Nucleus accumbens (tissue), 56 donors: ENCODE measurements around the gene DGKA.
"Not testable (repeated sequence)": the region's sequence is repeated elsewhere in the genome, so short reads cannot be mapped to it uniquely, and the experiment has no call there.

ENCODE experiments used
- DNase-seq, 56 donors: peaks; one replicate each; lab custom pipeline; 2025; lab: John Stamatoyannopoulos, UW

The DGKA gene

DNA sequence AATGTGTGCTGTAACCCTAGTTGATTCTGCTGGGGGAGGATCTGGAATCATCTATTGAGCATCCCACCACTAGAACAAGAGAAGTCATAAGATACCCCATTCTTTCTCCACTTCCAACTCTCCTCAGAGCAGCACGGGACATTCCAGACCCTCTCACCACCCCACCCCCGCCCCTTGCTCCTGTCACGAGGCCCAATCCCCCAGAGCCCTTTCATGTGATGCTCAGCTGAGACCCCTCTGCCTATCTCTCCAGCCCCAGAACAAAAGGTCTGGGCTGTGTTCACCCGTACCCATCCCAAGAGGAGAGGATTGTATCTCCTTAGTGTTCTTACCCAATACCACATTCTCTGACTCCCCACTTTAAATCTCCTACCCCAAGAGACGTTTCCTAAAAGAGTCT lies 34.3 kb downstream of the DGKA start:
- DNase-seq: no peak

DNA sequence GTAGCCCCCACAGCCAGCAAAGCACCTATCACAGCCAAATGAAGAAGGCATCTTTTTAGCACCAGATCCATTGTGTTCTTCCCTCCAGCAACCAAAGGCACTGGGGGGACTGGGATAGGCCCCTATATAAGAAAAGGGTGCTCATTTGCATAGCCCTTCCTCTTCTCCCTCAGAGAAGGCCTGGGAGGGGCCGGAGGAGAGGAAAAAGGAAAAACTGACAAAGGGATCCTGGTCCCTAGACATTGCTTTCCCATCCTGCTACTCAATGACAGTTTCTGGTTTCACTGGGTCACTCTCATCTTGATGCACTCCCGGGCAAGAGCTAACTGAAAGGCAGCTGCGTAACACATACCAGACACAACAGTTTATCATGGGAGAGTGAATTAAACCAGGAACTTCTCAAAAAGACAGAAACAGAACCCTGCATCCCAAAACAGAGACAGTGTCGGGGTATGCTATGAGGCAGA lies 35.0 kb downstream of the DGKA start, which contains the start of gene PMEL:
Gene PMEL (minus strand): TSS at position 102 of the 467 bp plus-strand sequence. CDS start 31 bp downstream, at position 71.
- DNase-seq: no peak

DNA sequence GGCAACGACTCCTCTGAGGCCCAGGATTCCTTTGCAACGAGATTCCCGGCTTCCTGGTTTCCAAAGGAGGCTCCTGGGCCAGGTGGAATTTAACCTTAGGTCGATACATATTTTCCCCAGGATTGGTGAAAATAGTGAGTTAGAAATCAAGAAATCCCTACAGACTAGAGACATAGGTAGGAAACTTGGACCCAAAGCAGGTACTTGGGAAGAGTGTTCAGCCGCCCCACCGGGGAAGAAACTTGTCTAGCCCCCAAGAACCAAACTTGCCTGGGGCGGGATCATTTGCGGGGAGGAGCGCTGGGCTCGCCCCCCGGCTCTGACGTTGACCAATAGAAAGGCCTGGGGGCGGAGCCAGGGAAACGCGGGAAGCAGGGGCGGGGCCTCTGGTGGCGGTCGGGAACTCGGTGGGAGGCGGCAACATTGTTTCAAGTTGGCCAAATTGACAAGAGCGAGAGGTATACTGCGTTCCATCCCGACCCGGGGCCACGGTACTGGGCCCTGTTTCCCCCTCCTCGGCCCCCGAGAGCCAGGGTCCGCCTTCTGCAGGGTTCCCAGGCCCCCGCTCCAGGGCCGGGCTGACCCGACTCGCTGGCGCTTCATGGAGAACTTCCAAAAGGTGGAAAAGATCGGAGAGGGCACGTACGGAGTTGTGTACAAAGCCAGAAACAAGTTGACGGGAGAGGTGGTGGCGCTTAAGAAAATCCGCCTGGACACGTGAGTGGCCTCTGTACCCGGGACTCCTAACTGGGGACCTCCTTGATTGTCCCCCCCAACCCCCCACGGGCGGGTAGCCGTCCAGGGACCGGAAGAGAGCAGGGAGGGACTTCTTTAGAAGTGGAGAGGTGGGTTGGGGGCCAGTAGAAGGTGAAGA lies 35.7 kb downstream of the DGKA start, which contains the start of gene CDK2:
Gene CDK2 (plus strand): TSS at position 423 of the 874 bp plus-strand sequence. CDS start 179 bp downstream, at position 602.
- DNase-seq: peak in 54 of 56 donors; percentile 18 to 91 (median 67)

DNA sequence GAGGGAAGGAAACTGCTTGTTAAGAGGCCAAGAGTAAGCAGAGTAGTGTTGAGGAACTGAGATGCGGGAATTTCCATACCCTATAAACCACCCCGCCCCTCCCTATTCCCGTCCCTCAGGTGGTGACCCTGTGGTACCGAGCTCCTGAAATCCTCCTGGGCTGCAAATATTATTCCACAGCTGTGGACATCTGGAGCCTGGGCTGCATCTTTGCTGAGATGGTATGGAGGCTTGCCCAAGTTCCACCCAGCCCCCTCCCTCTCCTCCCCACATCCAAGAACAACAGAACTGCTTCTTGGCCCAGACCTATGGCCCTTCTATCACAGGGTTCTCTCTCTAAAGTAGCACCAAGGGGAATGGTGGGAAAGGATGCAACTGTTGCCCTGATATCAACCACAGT lies 38.4 kb downstream of the DGKA start:
- DNase-seq: no peak

DNA sequence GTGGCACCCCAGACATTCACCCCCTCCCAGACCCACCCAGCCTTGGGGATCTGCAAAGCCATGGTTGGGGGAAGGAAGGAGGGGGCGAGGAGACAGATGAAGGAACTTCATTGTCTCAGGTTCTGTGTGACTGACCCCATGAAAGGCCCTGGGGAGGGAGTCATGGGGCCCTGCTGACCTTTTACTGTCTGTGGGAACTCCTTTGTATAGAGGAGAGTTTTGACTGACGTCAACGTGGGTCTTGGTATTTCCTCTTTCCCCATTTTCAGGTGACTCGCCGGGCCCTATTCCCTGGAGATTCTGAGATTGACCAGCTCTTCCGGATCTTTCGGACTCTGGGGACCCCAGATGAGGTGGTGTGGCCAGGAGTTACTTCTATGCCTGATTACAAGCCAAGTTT lies 39.8 kb downstream of the DGKA start:
- DNase-seq: no peak

DNA sequence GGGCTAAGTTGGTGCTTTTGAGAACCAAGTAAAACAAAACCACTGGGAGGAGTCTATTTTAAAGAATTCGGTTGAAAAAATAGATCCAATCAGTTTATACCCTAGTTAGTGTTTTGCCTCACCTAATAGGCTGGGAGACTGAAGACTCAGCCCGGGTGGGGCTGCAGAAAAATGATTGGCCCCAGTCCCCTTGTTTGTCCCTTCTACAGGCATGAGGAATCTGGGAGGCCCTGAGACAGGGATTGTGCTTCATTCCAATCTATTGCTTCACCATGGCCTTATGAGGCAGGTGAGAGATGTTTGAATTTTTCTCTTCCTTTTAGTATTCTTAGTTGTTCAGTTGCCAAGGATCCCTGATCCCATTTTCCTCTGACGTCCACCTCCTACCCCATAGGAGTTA lies 41.1 kb downstream of the DGKA start:
- DNase-seq: peak in 2 of 56 donors; percentile 1 to 10

DNA sequence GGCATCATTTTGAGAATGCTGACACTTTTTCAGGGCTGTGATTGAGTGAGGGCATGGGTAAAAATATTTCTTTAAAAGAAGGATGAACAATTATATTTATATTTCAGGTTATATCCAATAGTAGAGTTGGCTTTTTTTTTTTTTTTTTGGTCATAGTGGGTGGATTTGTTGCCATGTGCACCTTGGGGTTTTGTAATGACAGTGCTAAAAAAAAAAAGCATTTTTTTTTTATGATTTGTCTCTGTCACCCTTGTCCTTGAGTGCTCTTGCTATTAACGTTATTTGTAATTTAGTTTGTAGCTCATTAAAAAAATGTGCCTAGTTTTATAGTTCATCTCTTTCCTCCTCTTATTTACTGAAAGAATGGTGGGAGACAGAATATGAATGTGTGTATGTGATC lies 41.5 kb downstream of the DGKA start:
- no peak for DNase-seq

DNA sequence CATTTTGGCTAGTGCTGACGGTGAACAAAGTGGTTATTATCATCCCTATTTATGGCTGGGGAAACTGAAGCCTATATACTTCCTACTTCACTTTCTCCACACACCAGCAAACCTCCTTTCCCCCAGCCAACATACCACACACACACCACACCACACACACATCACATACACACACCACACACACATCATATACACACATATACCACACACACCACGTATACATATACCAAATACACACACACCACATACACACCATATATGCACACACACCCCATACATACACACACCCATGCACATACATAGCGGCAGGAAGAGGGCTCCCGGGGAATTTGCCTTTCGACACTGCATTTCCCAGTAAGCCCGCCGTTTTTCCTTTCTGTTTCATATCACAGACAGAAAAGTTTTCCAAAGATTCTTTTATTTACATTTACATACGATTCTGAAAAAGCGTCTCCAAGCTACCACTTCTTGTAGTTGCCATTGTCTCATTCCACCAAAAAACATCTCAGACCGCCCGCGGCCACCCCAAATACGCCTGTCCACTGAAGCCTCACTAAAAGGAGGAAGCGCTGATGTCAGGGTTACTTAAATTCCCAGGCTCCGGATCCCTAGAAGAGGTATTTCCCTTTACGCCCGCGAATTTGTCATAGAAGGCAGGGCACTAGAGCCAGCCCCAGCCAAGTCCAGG lies 42.1 kb downstream of the DGKA start:
- DNase-seq: peak in 7 of 56 donors; percentile 21 to 44 (median 37)

DNA sequence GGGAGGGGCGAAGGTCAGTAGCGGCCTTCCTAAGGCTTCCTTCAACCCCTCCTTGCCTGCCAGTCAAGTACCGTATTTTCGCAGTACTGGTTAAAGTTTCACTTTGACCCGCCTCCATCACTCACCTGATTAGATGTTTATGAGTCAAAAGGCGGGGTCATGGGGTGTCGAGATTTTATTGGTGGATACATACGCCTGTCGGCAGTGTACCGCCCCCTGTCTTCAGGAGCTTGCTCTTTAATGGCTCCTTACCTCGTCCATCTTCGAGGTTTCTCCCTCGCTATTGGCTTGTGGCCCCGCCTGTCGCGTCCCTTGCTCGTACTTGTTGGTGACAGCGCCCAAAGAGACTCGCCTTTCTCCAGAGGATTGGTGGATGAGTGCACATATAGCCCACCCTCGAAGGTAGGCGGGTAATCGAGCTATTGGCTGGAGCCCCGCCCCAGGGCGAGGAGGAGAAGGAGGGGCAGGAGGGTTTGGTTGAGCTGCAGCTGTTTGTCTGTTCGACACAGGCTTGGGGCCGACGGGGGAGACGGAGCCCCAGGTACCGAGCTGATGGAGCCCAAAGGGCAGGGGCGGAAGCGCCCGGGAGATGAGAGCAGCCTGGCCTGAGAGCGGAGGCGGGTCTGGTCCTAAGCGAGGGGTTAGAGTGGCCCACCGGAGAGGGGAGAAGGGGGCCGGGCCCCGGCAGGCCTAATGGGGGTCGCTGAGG lies 42.8 kb downstream of the DGKA start, which contains the start of gene RAB5B:
Gene RAB5B (plus strand): TSS at position 480 of the 709 bp plus-strand sequence. CDS start 12,883 bp downstream, outside the sequence.
- peak; percentile 88 to 100 (median 100) for DNase-seq

DNA sequence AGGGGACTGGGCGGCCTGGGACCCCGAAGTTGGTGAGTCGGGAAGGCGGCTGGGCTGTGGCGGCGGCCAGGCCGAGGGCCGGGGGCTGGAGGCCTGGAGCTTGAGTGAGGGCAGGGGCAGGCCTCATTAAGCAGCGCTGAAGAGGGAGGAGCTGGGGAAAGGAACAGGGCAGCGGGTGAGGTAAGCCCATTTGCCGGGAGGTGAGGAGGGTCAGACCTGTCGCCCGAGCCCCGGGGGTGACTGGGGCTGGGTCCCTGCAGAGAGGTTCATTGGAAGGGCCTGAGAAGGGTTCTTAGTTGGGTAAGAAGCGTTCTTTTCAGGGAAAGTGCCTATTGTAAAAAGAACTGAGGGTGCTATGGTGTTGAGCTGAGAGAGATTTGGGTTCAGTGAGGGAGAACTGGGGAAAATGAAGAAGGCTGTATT lies 43.4 kb downstream of the DGKA start:
- peak in 6 of 56 donors; percentile 38 to 53 (median 42) for DNase-seq

DNA sequence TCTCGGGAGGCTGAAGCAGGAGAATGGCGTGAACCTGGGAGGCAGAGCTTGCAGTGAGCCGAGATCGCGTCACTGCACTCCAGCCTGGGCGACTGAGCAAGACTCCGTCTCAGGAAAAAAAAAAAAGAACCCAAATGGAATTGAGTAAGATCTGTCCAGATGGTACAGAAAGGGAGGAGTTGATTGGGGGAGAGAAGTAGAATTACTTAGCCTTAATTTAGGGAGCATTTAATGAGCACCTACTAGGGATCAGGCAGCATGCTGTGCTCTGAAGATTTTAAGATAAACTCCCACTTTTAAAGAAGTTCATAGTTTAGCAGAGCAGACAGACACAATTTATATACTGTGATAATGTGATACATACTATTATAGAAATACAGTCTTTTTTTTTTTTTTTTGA lies 47.4 kb downstream of the DGKA start:
- DNase-seq: no peak

DNA sequence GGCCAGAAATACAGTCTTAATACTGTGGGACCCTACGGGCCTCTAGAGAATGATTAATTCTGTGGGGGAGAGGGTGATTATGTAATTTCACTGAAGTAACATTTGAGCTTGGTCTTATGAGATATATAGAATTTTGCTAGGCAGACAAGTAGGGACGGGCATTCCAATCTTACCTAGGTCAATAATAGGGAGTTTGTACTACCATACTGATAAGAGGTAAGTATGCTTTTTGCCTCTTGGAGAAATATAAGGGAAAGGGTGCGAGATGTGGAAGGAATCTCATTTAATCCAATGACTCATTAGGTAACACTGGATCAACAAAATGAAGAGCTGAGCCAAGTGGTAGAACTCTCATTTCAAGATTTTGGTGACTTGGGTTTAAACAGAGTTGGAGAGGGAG lies 48.1 kb downstream of the DGKA start:
- DNase-seq: no peak

DNA sequence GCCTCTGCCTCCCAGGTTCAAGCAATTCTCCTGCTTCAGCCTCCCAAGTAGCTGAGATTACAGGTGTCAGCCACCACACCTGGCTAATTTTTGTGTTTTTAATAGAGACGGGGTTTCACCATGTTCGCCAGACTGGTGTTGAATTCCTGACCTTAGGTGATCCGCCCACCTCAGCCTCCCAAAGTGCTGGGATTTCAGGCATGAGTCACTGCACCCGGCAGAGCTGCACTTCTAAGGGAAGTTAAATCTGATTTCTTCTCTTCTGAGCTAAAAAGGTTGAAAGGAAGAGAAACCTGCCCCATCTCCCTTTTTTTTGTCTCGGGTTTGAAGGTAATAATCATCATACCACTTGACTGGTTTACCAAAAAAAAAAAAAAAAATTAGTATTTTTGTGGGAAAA lies 50.9 kb downstream of the DGKA start:
- DNase-seq: peak in 13 of 56 donors; percentile 0 to 43 (median 11)

DNA sequence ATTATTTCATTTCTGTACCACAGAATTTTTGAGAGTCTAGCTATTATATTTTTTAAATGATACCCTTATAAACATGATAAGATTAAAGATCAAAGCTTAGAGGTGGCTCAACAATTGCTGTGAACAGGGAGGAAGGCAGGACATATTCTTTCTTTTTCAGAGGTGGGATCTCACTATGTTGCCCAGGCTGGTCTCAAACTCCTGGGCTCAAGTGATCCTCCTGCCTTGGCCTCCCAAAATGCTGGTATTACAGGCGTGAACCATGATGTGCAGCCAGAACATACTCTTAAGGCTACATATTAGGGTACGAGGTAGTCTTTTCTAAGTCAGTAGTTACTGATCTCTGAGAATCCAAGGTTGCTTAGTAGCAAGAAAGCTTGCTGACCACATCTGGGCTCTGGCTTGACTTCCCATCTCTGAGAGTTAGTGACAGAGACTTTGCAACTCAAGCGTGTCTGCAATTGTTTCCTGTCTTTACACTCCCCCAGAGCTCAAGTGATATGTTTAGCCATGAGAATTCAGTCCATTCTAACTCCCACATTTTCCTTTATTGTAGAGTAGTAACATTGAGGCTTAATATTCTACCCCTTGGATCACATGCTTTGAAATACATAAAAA lies 51.5 kb downstream of the DGKA start:
- no peak for DNase-seq

DNA sequence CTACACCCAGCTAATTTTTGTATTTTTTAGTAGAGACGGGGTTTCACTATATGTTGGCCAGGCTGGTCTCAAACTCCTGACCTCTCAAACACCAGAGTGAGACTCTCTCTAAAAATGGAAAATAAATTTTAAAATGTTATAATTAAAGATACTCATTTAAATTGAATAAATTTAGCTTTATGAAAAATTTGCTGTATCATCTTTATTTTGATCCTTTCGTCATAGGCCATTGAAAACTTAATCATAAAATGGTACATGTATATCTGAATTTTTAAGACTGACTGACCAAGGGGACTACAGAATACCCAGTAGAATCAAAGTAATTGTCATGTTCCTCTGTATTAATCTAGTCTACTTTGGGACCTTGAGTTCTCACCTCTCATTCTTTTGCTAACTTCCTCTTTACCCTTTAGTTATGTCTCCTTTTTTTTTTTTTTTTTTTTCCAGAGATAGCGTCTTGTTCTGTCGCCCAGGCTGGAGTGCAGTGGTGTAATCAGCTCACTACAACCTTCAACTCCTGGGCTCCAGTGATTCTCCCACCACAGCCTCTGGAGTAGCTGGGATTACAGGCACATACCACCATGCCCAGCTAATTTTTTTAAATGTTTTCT lies 52.4 kb downstream of the DGKA start:
- no peak for DNase-seq

DNA sequence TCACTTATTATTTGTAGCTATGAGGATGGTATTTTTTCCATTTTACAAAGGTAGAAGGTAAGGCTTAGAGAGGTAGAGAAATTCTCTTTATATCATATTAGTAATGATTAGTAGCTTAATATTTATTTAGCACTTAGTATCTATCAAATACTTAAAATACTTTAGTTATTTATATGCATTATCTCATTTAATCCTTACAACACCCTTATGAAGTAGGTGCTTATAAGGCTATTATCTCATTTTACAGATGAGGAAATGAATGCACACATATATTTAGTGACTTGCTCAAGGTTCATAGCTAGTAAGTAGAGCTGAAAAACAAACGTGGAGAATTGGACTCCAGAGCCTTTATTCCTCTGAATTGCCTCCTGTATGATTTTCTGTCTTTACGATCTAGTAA lies 53.9 kb downstream of the DGKA start:
- no peak for DNase-seq

DNA sequence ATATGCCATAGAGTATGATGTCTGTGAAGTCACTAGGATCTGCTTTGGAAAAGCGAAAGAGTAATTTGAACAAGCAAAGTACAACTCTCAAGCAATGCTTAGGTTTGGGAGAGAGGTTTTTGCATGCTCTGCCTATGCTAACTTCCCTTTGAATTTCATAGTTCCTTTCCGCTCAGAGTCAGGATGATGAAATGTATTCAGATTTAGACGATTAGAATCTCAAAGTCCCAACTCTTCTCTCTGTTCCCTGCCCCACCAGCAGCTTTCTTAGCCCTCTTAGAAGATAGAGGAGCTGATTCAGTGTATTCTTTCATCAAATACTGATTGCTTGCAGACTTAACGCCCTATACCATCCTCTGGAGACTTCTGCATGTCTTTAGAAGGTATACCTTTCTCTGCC lies 54.4 kb downstream of the DGKA start:
- DNase-seq: no peak

DNA sequence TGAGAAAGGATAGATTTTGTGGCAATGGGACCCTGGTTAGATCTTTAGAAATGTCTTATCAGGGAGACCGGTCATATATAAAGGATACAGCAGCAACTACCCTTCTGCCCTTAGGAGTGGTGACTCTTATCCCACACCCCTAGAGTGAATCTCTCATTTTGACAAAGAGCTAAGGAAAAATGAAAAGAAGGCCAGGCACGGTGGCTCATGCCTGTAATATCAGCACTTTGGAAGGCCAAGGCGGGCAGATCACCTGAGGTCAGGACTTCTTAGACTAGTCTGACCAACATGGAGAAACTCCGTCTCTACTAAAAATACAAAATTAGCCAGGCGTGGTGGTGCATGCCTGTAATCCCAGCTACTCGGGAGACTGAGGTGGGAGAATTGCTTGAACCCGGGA lies 55.0 kb downstream of the DGKA start:
- DNase-seq: not testable (repeated sequence)

DNA sequence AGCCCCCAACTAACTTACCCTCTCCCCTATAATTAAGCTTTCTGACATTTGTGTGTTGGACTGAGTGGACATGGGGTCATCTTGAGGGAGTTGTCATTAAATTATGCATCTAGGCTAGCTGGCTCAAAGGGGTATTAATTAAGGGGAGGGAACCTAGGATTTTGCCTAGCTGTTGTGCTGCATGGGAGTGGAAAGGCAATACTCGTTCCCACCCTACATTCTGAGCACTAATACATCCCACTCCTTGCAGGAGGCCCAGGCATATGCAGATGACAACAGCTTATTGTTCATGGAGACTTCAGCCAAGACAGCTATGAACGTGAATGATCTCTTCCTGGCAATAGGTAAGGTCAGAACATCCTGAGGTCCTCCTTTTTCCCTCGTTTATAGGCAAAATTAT lies 60.1 kb downstream of the DGKA start:
- no peak for DNase-seq
